Hepatocyte (in vitro differentiated cells): ENCODE data around the gene WRNIP1. TPM values are rescaled to one million over a fixed set of nuclear protein-coding genes. Genes with fewer than 3 reads are reported as not detected.

Source experiments
- DNase-seq: peaks from one replicate; pipeline ENCODE4 v3.0.0-alpha.2; 2016; ENCODE audit warnings: low spot score
- H2AFZ ChIP-seq: fragments of 200-600 bp; sonication (generic); 2 replicates; pipeline ENCODE4 v1.6.0; 2016; ENCODE audit warnings: antibody characterized with exemption, mild to moderate bottlenecking
- H3K27ac ChIP-seq: fragments of 200-600 bp; sonication (generic); 2 replicates; pipeline ENCODE4 v1.5.1; 2016; ENCODE audit warnings: mild to moderate bottlenecking
- H3K27me3 ChIP-seq: fragments of 200-600 bp; sonication (generic); 2 replicates; pipeline ENCODE4 v1.6.1; 2016
- H3K36me3 ChIP-seq: fragments of 200-600 bp; sonication (generic); replicated peaks from 2 replicates; pipeline ENCODE4 v1.5.1; 2016; ENCODE audit warnings: low read depth; ENCODE audit not compliant: insufficient read depth
- H3K4me1 ChIP-seq: fragments of 200-600 bp; sonication (generic); 2 replicates; pipeline ENCODE4 v1.5.1; 2016; ENCODE audit warnings: mild to moderate bottlenecking, moderate library complexity; ENCODE audit not compliant: insufficient read depth
- H3K4me2 ChIP-seq: fragments of 200-600 bp; sonication (generic); 2 replicates; pipeline ENCODE4 v1.6.0; 2016
- H3K4me3 ChIP-seq: fragments of 200-600 bp; sonication (generic); 2 replicates; pipeline ENCODE4 v1.5.1; 2016; ENCODE audit warnings: mild to moderate bottlenecking
- H3K79me2 ChIP-seq: fragments of 200-600 bp; sonication (generic); 2 replicates; pipeline ENCODE4 v1.6.0; 2017; ENCODE audit warnings: mild to moderate bottlenecking
- H3K9me2 ChIP-seq: fragments of 200-600 bp; sonication (generic); replicated peaks from 2 replicates; pipeline ENCODE4 v1.6.0; 2017; ENCODE audit warnings: mild to moderate bottlenecking; ENCODE audit not compliant: insufficient read depth
- H3K9me3 ChIP-seq: fragments of 200-600 bp; sonication (generic); 2 replicates; pipeline ENCODE4 v1.5.1; 2016; ENCODE audit warnings: low read depth, mild to moderate bottlenecking
- H4K20me1 ChIP-seq: fragments of 200-600 bp; sonication (generic); 2 replicates; pipeline ENCODE4 v1.6.0; 2016; ENCODE audit warnings: mild to moderate bottlenecking; ENCODE audit not compliant: insufficient read depth, poor library complexity, severe bottlenecking
- CTCF ChIP-seq: fragments of 200-600 bp; sonication (generic); IDR thresholded peaks from 2 replicates; pipeline ENCODE4 v1.5.1; 2016; ENCODE audit warnings: antibody characterized with exemption, mild to moderate bottlenecking; ENCODE audit not compliant: poor library complexity
- EZH2 ChIP-seq: fragments of 200-600 bp; sonication (generic); IDR thresholded peaks from 2 replicates; pipeline ENCODE4 v1.6.1; 2016; ENCODE audit warnings: antibody characterized with exemption, mild to moderate bottlenecking, borderline replicate concordance
- EZH2phosphoT487 ChIP-seq: fragments of 200-600 bp; sonication (generic); IDR thresholded peaks from one replicate; pipeline ENCODE4 v1.6.1; 2018; ENCODE audit warnings: antibody characterized with exemption, mild to moderate bottlenecking, low read depth, moderate library complexity; ENCODE audit not compliant: unreplicated experiment, severe bottlenecking
- WGBS: methylation state at CpG from one replicate; pipeline ENCODE4 v1.1.6; 2016; ENCODE audit warnings: low lambda C conversion rate; ENCODE audit errors: missing lambda C conversion rate; 5-methylcytosine and 5-hydroxymethylcytosine counted together
- polyA plus RNA-seq: library from polyadenylated mRNA; unstranded; fragments of >200 nt; fragmentation: Nextera tagmentation; extraction: Ambion mirVana; gene quantifications from 2 replicates; pipeline ENCODE4 v1.2.1, GENCODE V29; 2016
- total RNA-seq: library from RNA; depleted of rRNA; stranded (reverse); fragments of >200 nt; gene quantifications from 2 replicates; pipeline ENCODE4 v1.2.3, GENCODE V29; 2014

The WRNIP1 gene
- total and polyA plus RNA-seq, 2 experiments from 2014 or later, result 47.6 to 54.6 TPM

- peaks cover 6% of the 10 kb centered on the region for H4K20me1 ChIP-seq
These were observed 17.6 kb downstream of the WRNIP1 start for GRCh38 chr6:2782825-2783187.

DNA sequence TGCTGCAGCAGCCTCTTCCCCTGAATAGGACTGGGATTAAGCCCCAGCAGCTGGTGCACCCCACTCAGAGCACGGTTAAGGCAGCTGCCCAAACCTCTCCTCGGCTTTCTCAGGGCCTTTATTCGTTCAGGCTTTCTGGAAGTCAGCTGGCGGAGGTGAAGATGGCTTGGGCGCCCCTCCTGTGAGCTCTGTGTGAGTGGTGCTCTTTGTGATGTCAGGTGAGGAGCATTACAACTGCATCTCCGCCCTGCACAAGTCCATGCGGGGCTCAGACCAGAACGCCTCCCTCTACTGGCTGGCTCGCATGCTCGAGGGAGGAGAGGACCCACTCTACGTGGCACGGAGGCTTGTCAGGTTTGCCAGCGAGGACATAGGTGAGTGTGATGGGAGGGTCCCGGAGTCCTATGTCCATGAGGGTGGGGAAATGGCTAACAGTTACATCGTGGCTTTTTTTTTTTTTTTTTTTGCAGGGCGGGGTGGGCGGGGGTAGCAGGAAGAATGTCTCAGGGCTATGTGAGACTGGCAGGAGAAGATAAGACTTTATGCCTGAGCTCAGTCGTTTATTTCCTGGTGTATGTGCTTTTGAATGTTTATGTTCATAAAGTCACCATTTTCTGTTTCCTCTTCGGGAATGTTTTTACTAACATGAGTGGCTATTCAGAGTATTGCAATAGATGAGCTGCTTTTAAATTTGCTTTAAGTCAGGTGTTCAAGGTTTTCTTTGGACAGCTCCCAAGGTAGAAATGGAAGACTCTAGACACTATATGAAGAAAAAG, 18.2 kb downstream of the WRNIP1 start:
- 75% methylated on average over 17 of the region's 19 CpGs for WGBS

More at GRCh38 chr6:2782825-2783187, 17.6 kb downstream of the WRNIP1 start:
- H3K36me3 ChIP-seq, result no peaks in the 10 kb centered on the region
- no peaks in the 10 kb centered on the region for H3K27me3 ChIP-seq
- WGBS, result 87% methylated on average over 10 of the region's 10 CpGs
- peak overlapping the region; percentile 13 for H3K27ac ChIP-seq
- H2AFZ ChIP-seq, result no peak overlapping the region
- H3K79me2 ChIP-seq, result peaks cover 50% of the 10 kb centered on the region
- H3K4me3 ChIP-seq, result no peak overlapping the region
- DNase-seq, result no peak
- H3K4me1 ChIP-seq, result no peaks in the 10 kb centered on the region
- no peaks in the 10 kb centered on the region for H3K9me3 ChIP-seq
- TF ChIP-seq CTCF, result no peak
- no peak for TF ChIP-seq EZH2
- no peak for TF ChIP-seq EZH2phosphoT487
- no peaks in the 10 kb centered on the region for H3K9me2 ChIP-seq
- H3K4me2 ChIP-seq, result no peak overlapping the region

GRCh38 chr6:2784061-2784460, 18.9 kb downstream of the WRNIP1 start:
- Histone ChIP-seq H3K79me2 (peaks cover 37% of the 10 kb centered on the region), H3K36me3 (no peaks in the 10 kb centered on the region), H4K20me1 (no peaks in the 10 kb centered on the region), H2AFZ (no peak overlapping the region), H3K4me2 (no peak overlapping the region), H3K4me3 (no peak overlapping the region), H3K27ac (peak overlapping the region; percentile 26), H3K4me1 (no peaks in the 10 kb centered on the region), H3K9me2 (no peaks in the 10 kb centered on the region), H3K27me3 (no peaks in the 10 kb centered on the region), H3K9me3 (no peaks in the 10 kb centered on the region)
- DNase-seq, result no peak
- WGBS, result 89% methylated on average over 5 of the region's 5 CpGs
- no peak for TF ChIP-seq CTCF
- no peak for TF ChIP-seq EZH2phosphoT487
- no peak for TF ChIP-seq EZH2

More for the DNA sequence above, 18.2 kb downstream of the WRNIP1 start:
- H4K20me1 ChIP-seq, result peaks cover 3% of the 10 kb centered on the region
- TF ChIP-seq EZH2phosphoT487 (no peak), CTCF (peak; percentile 10), EZH2 (no peak)
- H3K27ac ChIP-seq, result peak overlapping the region; percentile 26
- H2AFZ ChIP-seq, result no peak overlapping the region
- no peak overlapping the region for H3K4me3 ChIP-seq
- no peaks in the 10 kb centered on the region for H3K36me3 ChIP-seq
- H3K9me3 ChIP-seq, result no peaks in the 10 kb centered on the region
- H3K79me2 ChIP-seq, result peaks cover 44% of the 10 kb centered on the region
- H3K4me1 ChIP-seq, result no peaks in the 10 kb centered on the region
- DNase-seq, result no peak
- no peak overlapping the region for H3K4me2 ChIP-seq
- no peaks in the 10 kb centered on the region for H3K9me2 ChIP-seq
- no peaks in the 10 kb centered on the region for H3K27me3 ChIP-seq
